Upper lobe of right lung (tissue), 1 donor: ENCODE data around the gene TGFB2. TPM values are rescaled to one million over a fixed set of nuclear protein-coding genes. Genes with fewer than 3 reads are reported as not detected.

Experiments
- ATAC-seq: fragments of 200-7000 bp; cut with Tn5 transposase; one replicate; pipeline ENCODE4 v1.9.1; 2020; ENCODE audit warnings: mild to moderate bottlenecking, moderate library complexity
- DNase-seq: peaks from one replicate; pipeline ENCODE4 v3.0.0-alpha.2; 2020
- H3K27ac ChIP-seq: fragments of 200-600 bp; one replicate; pipeline ENCODE4 v1.8.0; 2022
- H3K27me3 ChIP-seq: fragments of 200-600 bp; one replicate; pipeline ENCODE4 v1.8.0; 2022; ENCODE audit warnings: mild to moderate bottlenecking
- H3K36me3 ChIP-seq: fragments of 200-600 bp; one replicate; pipeline ENCODE4 v1.8.0; 2022
- H3K4me1 ChIP-seq: fragments of 200-600 bp; one replicate; pipeline ENCODE4 v1.8.0; 2022
- H3K4me3 ChIP-seq: fragments of 200-600 bp; one replicate; pipeline ENCODE4 v1.8.0; 2022; ENCODE audit warnings: mild to moderate bottlenecking
- H3K9me3 ChIP-seq: fragments of 200-600 bp; one replicate; pipeline ENCODE4 v1.8.0; 2022
- CTCF ChIP-seq: fragments of 200-600 bp; IDR thresholded peaks from one replicate; pipeline ENCODE4 v1.8.0; 2022; ENCODE audit warnings: antibody characterized with exemption
- intact Hi-C: fragments of 100-400 bp; cut with DNase I; formaldehyde crosslinking; loops from one replicate; pipeline ENCODE4 v1.11.0; 2022
- total RNA-seq: library from RNA; stranded (reverse); fragmentation: NEBNext Ultra II Directional; extraction: Animal tissue kit (Norgen Biotek cat#: 25700); gene quantifications from one replicate; pipeline ENCODE4 v1.2.1, GENCODE V29; 2021
- donor health status: DM: no; HTN: yes; CAD: no; lungs with severe emphysema.

The TGFB2 gene
- total RNA-seq, 1 donor from 2014 or later = 19.8 TPM

DNA sequence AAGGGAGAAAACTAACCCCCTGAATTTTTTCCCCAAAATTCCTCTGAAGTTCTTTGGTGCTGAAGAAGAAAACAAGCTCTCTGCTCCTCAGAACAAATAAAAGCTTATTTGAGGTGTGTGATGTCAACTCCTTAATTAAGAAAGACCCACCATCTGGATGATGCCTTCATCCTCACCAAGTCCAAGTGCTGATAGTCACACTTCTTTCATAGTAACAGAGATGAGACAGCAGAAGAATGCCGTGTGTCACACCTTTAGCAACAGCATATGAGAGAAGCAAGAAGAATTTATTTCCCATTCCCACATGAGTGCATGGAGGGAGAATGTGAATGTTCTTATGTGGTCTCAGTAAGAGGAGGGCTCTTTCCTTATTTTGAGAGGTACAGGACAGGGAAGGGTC is 91.2 kb downstream of the TGFB2 start:
- Histone ChIP-seq H3K27ac (no peak overlapping the region), H3K27me3 (no peaks in the 10 kb centered on the region), H3K4me3 (no peak overlapping the region), H3K9me3 (no peaks in the 10 kb centered on the region), H3K36me3 (no peaks in the 10 kb centered on the region), H3K4me1 (no peaks in the 10 kb centered on the region)
- intact Hi-C loops = no loop called here
- DNase-seq (no peak), ATAC-seq (no peak)
- TF ChIP-seq CTCF = no peak

GRCh38 chr1:218436997-218437396 is 91.9 kb downstream of the TGFB2 start:
- intact Hi-C loops = no loop called here
- Histone ChIP-seq H3K9me3 (no peaks in the 10 kb centered on the region), H3K36me3 (no peaks in the 10 kb centered on the region), H3K27me3 (no peaks in the 10 kb centered on the region), H3K4me3 (no peak overlapping the region), H3K27ac (no peak overlapping the region), H3K4me1 (no peaks in the 10 kb centered on the region)
- DNase-seq = no peak
- no peak for TF ChIP-seq CTCF
- ATAC-seq = no peak

DNA sequence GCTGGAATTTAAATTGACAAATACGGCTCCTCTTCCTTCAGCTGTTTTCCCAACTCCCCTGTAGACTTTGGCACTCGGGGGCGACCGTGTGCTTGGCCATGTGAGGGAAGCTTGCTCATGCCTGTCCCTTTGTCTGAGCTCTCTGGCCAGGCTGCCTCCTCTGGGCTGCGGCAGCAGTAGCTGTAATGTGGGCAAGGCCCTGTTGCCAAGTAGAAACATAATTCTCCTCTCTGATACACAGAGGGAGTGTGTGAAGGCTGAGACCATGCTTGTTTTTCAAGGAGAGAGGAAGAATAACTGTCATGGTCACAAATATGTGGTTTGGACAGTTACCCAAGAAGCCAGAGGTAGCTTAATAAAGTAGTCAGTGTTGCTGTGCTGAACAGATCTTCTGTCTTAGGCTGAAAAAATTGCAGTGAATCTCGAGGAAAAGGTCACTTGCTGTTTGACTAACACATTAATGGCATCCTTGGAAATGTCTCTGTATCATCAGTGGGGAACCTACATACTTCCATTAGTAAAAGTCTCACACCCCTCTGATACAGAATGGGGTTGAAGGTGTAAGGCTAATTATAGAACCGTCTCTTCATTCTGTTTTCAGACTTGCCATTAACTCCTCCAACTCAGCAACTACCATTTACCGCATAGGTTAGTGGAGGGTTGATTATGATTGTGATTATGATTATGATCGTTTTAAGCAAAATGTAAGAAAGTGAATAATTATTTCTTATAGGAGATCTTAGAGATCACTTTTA is 94.6 kb downstream of the TGFB2 start:
- intact Hi-C loops = no loop called here
- no peaks in the 10 kb centered on the region for H3K27me3 ChIP-seq
- no peak overlapping the region for H3K4me3 ChIP-seq
- TF ChIP-seq CTCF = no peak
- ATAC-seq (no peak), DNase-seq (no peak)
- H3K27ac ChIP-seq = no peak overlapping the region
- no peaks in the 10 kb centered on the region for H3K4me1 ChIP-seq
- H3K36me3 ChIP-seq = no peaks in the 10 kb centered on the region
- H3K9me3 ChIP-seq = no peaks in the 10 kb centered on the region

DNA sequence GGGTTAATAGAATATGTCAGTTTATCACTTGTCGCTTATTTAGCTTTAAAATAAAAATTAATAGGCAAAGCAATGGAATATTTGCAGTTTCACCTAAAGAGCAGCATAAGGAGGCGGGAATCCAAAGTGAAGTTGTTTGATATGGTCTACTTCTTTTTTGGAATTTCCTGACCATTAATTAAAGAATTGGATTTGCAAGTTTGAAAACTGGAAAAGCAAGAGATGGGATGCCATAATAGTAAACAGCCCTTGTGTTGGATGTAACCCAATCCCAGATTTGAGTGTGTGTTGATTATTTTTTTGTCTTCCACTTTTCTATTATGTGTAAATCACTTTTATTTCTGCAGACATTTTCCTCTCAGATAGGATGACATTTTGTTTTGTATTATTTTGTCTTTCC is 98.1 kb downstream of the TGFB2 start:
- TF ChIP-seq CTCF = no peak
- intact Hi-C loops = no loop called here

DNA sequence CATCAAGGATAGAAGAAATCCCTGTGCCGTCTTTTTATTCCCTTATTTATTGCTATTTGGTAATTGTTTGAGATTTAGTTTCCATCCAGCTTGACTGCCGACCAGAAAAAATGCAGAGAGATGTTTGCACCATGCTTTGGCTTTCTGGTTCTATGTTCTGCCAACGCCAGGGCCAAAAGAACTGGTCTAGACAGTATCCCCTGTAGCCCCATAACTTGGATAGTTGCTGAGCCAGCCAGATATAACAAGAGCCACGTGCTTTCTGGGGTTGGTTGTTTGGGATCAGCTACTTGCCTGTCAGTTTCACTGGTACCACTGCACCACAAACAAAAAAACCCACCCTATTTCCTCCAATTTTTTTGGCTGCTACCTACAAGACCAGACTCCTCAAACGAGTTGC is 99.0 kb downstream of the TGFB2 start:
- no peak for ATAC-seq
- TF ChIP-seq CTCF = no peak
- intact Hi-C loops = no loop called here

More for the DNA sequence above, 98.1 kb downstream of the TGFB2 start:
- no peaks in the 10 kb centered on the region for H3K27me3 ChIP-seq
- DNase-seq (no peak), ATAC-seq (no peak)
- H3K4me3 ChIP-seq = no peak overlapping the region
- no peaks in the 10 kb centered on the region for H3K36me3 ChIP-seq
- H3K9me3 ChIP-seq = no peaks in the 10 kb centered on the region
- no peaks in the 10 kb centered on the region for H3K4me1 ChIP-seq
- H3K27ac ChIP-seq = no peak overlapping the region

DNA sequence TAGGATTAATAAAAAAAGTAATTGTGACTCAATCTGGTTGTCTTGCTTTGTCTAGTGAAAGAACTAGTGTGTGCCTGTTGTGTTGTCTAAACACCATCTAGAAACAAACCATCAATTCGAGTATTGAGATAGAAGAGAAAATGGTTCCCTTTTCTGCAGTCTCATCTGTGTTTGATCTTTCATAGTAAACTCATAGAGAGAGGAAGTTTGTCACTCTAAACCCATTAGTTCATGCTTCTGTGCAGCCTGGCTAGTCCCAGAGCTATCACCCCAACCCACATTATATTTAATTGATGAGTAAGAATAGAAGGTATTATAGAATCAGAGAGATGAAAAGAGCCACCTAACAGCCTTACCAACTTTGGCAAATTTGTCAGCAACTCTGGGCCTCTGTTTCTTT is 99.5 kb downstream of the TGFB2 start:
- no peaks in the 10 kb centered on the region for H3K4me1 ChIP-seq
- no peaks in the 10 kb centered on the region for H3K36me3 ChIP-seq
- no peaks in the 10 kb centered on the region for H3K9me3 ChIP-seq
- no peak for TF ChIP-seq CTCF
- intact Hi-C loops = no loop called here
- no peak overlapping the region for H3K4me3 ChIP-seq
- DNase-seq = no peak
- H3K27ac ChIP-seq = no peak overlapping the region
- H3K27me3 ChIP-seq = no peaks in the 10 kb centered on the region
- ATAC-seq = no peak

More for the DNA sequence above, 99.0 kb downstream of the TGFB2 start:
- no peak for DNase-seq
- Histone ChIP-seq H3K27me3 (no peaks in the 10 kb centered on the region), H3K27ac (no peak overlapping the region), H3K4me3 (no peak overlapping the region), H3K4me1 (no peaks in the 10 kb centered on the region), H3K9me3 (no peaks in the 10 kb centered on the region), H3K36me3 (no peaks in the 10 kb centered on the region)
